ENCODE data around the gene PDLIM7.

Gene PDLIM7

GRCh38 chr5:177474846-177475562, 22.4 kb downstream of the PDLIM7 start:
- DNase-seq (ENCODE audit: low spot score): no peak

- no peak for DNase-seq (ENCODE audit: low spot score)
Measured at GRCh38 chr5:177474002-177474476, 23.4 kb downstream of the PDLIM7 start.

- DNase-seq (ENCODE audit: low spot score): peak; percentile 47
Measured at GRCh38 chr5:177473443-177474001, 23.9 kb downstream of the PDLIM7 start, which contains the start of gene DBN1. Gene DBN1, minus strand, starts transcription at chr5:177473634. Its CDS starts 113 bp downstream, at chr5:177473521.

- no peak for DNase-seq (ENCODE audit: low spot score)
Measured at GRCh38 chr5:177472460-177473442, 24.7 kb downstream of the PDLIM7 start.

- no peak for DNase-seq (ENCODE audit: low spot score)
Measured at GRCh38 chr5:177471610-177472356, 25.6 kb downstream of the PDLIM7 start.

- DNase-seq (ENCODE audit: low spot score): no peak
Measured at GRCh38 chr5:177470759-177471536, 26.5 kb downstream of the PDLIM7 start.

- no peak for DNase-seq (ENCODE audit: low spot score)
Measured at GRCh38 chr5:177469750-177470525, 27.5 kb downstream of the PDLIM7 start.

- no peak for DNase-seq (ENCODE audit: low spot score)
Measured at GRCh38 chr5:177468685-177469628, 28.4 kb downstream of the PDLIM7 start.

GRCh38 chr5:177468329-177468684, 29.1 kb downstream of the PDLIM7 start:
- no peak for DNase-seq (ENCODE audit: low spot score)

GRCh38 chr5:177467436-177467835, 30.0 kb downstream of the PDLIM7 start:
- DNase-seq (ENCODE audit: low spot score): no peak

- DNase-seq (ENCODE audit: low spot score): no peak
Measured at GRCh38 chr5:177466861-177467260, 30.5 kb downstream of the PDLIM7 start.

GRCh38 chr5:177465044-177465443, 32.4 kb downstream of the PDLIM7 start:
- no peak for DNase-seq (ENCODE audit: low spot score)

GRCh38 chr5:177462021-177462670, 35.3 kb downstream of the PDLIM7 start:
- no peak for DNase-seq (ENCODE audit: low spot score)

- no peak for DNase-seq (ENCODE audit: low spot score)
Measured at GRCh38 chr5:177459819-177460628, 37.4 kb downstream of the PDLIM7 start.

- no peak for DNase-seq (ENCODE audit: low spot score)
Measured at GRCh38 chr5:177459357-177459756, 38.0 kb downstream of the PDLIM7 start.

GRCh38 chr5:177458912-177459350, 38.5 kb downstream of the PDLIM7 start:
- DNase-seq (ENCODE audit: low spot score): no peak

GRCh38 chr5:177457852-177458681, 39.3 kb downstream of the PDLIM7 start:
- no peak for DNase-seq (ENCODE audit: low spot score)

All from LoVo (cell line).